Measurements from ENCODE around the gene CENPO.

CENPO gene, protein sequence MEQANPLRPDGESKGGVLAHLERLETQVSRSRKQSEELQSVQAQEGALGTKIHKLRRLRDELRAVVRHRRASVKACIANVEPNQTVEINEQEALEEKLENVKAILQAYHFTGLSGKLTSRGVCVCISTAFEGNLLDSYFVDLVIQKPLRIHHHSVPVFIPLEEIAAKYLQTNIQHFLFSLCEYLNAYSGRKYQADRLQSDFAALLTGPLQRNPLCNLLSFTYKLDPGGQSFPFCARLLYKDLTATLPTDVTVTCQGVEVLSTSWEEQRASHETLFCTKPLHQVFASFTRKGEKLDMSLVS

DNA sequence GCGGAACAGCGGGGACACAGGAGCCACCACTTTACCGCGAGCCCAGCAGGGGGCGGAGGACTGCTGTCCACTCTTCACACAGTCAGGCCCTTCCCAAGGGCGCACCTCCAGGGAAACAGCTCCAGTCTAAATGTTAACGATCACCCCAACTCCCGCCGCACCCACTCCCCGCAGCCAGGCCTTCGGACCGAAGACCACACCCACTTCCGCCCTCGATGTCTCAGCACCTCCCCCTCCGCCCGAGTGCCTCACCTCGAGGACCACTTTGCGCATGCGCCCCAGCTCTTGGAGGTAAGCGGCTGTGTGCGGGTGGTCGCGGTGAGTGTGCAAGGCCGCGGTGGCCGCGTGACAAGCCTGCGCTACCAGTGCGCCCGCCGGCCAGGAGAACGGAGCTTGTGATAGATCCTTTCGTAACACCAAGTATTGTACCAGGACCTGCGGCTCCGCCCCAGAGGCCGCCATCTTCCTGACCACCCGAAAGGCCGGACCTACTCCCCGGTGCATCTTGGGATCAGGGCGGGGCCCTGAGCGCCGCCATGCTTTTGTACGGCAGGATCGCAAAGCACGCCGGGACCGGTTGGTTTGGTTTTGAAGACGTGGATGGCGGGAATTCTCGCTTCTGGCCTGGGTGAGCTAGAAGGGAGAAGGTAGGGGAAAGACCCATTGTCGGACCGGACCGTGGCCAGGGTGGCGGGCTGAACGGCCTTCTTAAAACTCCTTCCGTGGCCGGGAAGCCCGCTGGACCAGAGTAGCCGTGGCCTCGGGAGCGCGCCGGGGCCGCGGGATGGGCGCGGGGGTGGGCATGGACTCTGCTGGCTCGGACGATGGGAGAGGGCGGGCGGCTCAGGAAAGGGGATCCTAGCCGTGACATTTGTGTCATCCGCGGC is at the start of gene CENPO, which contains the start of gene PTRHD1:
Gene CENPO, plus strand, starts transcription at position 552 of the 887 bp plus-strand sequence. CDS start 495 bp downstream, outside the sequence.
Gene PTRHD1, minus strand, starts transcription at position 518 of the 887 bp plus-strand sequence. Its CDS starts 14 bp downstream, at position 504.
- DNase-seq (ENCODE audit: low read depth in 2 of 2): peak; percentile 83 to 87

DNA sequence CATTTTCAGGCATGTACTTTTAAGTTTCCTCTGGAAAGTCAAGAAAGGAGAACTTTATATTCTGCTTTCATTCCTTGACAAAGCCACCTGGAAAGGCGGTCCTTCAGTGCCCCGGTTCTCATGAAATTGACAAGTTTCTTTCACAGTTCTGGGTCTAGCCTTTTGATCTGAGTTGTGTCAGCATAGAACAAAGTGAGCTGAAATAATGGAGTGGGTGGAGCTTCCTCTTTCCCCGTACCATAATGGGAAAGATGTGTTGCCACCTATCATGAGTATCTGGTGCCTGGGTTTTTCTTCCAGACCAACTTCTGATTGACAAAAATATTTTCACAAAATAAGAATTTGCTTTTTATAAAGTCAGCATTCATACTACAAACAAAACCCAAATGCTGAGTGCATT is 49.3 kb upstream of the CENPO start:
- no peak for DNase-seq (ENCODE audit: low read depth in 2 of 2)

DNA sequence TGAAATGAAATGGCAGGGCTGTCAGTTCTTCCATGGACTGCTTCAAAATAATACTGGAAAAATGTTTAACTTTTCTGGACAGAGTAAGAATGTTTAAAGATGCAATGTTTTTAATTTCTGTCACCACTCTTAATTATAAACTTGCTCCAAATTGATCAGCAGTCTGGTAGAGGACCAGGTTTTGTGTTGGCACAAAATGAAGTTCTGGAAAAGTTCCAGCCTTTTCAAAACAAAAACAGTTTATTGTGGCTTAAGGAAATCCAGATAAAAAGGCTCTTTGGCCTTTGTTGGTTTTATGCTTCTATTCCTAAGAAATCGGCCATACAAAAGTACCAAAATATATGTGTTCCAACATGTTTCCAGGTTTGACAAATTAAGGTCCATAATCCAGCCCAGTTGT is 48.9 kb upstream of the CENPO start:
- DNase-seq (ENCODE audit: low read depth in 2 of 2): no peak

GRCh38 chr2:24745825-24746224 is 47.4 kb upstream of the CENPO start:
- DNase-seq (ENCODE audit: low read depth in 2 of 2): no peak

- DNase-seq (ENCODE audit: low read depth in 2 of 2): no peak
Measured at GRCh38 chr2:24747299-24747698, 45.9 kb upstream of the CENPO start.

DNA sequence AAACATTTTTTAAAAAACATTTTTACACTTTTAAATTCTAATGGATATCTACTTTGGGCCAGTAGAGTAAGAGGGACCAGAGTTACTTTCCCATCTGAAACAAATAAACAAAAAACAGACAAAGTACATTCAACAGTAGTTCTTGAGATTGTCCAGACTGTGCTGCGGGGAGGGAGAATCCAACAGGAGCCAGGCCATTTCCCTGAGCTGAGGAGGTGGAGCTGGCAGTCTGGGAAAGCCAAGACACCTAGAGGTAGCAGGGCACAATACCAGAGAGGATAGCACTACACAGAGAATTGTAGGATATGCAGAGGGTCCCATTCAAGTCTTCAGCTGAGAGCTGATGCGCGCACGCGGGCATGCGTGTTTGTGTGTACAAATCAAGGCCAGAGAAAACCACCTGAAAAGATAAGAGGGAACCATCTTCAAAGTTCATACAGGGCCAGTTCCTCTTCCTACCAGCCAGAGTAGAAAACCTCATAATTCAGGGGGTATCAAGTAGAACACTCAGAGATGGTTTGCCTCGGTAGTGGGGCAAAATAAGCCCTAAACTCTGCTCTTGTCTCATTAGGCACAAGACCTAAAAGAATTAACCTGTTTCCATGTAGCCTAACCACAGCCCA is 44.0 kb upstream of the CENPO start:
- no peak for DNase-seq (ENCODE audit: low read depth in 2 of 2)

DNA sequence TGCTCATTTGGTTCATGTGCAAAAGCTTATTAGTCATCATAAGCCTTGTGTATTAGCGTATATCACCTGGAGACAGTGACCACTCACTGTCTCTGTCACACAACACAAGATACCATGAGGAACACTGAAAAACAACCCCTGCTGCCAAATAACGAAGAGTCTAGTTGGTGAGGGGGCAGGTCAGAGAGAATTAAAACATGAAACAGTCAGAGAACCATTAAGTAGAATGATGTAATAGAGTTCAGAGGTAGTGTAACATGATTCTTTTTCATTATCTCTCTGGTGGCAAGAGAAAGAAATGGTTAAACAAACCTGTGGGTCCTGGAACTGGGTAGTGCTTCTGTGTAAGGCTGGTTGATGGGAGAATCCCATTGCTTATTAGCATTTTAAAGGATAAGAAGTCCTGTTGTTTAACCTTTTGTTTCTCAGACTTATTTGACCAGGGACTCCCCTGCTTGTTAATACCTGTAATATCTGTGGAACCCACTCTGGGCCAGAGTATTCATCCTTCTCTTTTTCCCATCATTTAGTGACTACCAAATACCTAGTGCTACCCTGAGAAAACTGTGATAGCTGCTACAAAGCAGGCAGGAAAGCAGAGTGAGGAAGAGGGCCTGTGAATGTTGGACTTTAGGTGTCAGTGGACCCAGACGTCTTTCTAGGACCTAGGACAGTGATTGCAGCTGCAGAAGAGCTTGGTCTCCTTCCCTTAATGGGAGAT is 38.1 kb upstream of the CENPO start:
- no peak for DNase-seq (ENCODE audit: low read depth in 2 of 2)

- DNase-seq (ENCODE audit: low read depth in 2 of 2): no peak
Measured at GRCh38 chr2:24756789-24757188, 36.4 kb upstream of the CENPO start.

DNA sequence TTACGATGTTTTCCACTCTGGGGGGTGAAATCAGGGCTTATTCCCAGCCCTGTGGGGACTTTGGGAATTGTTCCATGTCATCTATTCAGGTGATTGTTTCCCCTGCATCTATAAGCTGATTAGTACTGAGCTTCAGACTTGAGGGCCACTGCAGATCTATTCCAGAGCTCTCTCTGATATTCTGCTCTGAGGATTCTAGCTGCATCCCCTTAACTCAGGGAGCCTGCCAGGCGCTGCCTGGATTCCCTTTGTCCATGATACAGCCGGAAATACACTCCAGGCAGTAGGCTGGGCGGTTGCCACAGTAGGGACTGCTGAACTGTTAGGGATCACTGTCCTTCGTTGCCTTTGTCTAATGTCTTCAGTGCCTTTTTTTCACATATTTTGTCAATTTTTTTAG is 31.4 kb upstream of the CENPO start:
- no peak for DNase-seq (ENCODE audit: low read depth in 2 of 2)

GRCh38 chr2:24762518-24762917 is 30.7 kb upstream of the CENPO start:
- no peak for DNase-seq (ENCODE audit: low read depth in 2 of 2)

DNA sequence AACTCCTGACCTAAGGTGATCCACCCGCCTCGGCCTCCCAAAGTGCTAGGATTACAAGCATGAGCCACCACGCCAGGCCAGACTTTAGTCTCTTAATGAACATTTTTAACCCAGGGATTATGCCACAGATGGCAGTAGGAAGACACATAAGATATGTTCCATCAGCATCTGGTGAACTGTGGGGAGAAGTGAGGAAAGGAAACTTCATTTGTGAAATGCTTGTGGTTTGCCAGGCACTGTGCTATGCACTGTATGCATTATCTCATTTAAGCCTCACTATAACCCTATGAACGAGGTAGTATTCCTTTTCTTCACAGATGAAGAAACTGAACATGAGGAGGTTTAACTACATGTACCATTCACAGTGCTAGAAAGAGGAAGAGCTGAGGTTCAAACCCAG is 29.4 kb upstream of the CENPO start:
- no peak for DNase-seq (ENCODE audit: low read depth in 2 of 2)

GRCh38 chr2:24766609-24767008 is 26.6 kb upstream of the CENPO start:
- DNase-seq (ENCODE audit: low read depth in 2 of 2): no peak

- no peak for DNase-seq (ENCODE audit: low read depth in 2 of 2)
Measured at GRCh38 chr2:24768013-24768412, 25.2 kb upstream of the CENPO start.

DNA sequence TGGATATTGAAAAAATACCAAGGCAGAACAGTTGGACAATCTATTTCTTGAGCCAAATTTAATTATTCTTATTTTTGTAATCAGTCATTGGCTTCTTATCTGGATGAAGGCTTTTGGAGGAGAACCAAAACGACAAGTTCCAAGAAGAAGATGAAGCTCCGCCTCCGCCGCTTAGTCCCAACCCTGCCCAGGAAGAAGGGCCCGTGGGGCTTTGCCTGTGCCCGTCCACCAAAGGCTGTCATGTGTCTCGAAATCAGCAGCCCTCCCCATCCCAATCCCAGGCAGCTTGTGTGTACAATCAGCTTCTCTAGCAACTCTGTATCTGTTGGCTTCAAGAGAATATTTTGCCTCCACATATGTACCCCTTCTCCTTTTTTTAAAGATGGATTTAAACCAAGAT is 24.6 kb upstream of the CENPO start:
- DNase-seq (ENCODE audit: low read depth in 2 of 2): no peak

DNA sequence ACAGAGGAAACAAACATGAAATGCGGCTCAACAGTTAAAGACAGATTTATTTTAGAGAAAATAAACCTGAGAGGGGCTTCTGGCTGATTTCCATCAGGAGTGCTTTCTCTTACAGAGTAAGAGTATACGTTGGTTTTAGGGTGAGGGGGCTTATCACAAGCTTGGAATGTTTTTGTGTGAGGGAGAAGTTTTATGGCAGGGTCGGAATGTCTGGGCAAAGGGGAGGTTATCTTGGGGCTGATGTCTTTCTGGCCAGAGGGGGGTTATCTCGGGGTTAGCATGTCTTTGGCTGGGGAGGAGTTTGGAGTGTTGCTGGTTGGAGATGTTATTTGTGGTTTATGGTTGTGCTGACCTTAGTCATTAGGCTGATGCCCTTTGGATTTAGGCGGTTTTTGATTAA is 22.2 kb upstream of the CENPO start:
- DNase-seq (ENCODE audit: low read depth in 2 of 2): no peak

DNA sequence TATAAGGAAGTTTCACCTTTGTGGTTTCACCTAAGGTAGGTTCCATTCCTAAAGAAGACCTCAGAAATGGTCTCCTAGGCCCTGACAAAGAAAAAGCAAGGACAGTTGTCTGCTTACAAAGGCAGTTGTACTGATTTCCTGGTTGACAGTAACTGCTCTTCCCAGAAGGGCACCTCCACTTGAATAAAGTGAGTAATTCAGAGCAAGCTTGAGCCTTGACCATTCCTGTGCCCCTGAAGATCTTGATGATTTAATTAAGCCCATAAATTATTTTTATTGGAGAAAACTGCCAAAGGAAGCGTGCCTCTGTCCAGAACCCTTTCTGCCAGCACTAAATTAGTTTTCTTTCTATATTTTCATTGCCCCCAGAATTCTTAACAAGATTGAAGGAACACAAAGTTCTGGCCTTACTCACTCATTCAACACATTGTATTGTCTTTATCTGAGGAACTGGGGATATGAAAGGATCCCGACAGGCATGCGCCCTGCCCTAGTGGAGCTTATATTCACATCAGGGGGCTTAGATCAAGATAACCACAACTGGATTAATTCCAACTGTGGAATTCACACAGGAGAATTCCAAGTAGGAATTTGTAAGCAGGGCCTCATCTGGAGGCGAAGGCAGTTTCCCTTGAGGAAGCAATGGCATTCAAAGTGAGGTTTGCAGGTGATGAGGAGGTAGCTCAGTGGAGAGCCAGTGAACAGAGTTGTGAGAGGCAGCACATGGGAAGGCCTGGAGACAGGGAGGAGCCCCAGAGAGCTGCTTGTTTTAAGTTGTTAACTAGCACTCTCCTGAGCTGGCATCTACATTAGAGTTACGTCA is 21.2 kb upstream of the CENPO start:
- DNase-seq (ENCODE audit: low read depth in 2 of 2): no peak

DNA sequence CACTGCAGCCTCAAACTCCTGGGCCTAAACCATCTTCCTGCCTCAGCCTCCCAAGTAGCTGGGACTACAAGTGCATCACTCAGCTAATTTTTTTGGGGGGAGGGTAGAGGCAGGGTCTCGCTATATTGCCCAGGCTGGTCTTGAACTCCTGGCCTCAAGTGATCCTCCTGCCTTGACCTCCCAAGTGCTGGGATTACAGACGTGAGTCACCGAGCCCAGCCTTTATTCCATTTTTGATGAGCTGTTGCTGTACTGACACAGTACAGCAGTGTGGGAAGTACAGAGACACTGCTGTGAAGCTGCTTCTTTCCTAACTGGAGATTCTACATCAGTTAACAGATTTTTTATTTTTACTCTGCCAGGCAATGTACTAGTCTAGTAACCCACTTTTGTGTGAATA is 18.9 kb upstream of the CENPO start:
- no peak for DNase-seq (ENCODE audit: low read depth in 2 of 2)

DNA sequence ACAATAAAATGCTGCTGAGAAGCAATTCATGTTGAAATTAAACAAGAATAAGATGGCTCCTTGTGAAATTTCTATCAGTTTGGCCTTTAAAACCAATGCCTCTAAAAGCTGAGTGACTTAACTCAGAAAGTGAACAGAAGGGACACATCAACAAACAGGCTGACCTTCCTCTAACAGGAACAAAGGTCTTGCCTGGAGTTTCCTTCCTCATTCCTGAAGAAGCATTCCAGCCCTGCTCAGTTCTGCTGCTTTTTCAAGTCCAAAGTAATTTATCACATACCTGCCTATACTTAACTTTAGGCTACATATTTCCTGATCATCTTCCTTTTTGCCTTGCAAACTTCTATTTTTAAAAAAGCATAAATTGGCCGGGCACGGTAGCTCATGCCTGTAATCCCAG is 14.1 kb upstream of the CENPO start:
- DNase-seq (ENCODE audit: low read depth in 2 of 2): no peak

DNA sequence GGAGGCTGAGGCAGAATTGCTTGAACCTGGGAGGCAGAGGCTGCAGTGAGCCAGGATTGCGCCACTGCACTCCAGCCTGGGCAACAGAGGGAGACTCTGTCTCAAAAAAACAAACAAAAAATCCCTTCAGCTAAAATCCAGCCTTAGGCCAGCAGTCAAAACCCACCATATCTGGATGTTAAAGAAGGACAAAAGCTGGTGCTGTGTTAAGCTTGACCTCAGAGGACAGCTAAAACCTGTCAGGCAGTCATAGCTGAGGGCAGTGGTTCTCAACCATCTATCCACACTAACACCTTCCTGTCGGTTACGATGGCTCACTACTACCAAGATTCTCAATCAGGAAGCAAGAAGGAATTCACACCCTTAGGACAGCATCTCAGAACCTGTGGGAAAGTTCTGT is 9.6 kb upstream of the CENPO start:
- no peak for DNase-seq (ENCODE audit: low read depth in 2 of 2)

- no peak for DNase-seq (ENCODE audit: low read depth in 2 of 2)
Measured at GRCh38 chr2:24785671-24786321, 7.4 kb upstream of the CENPO start.
